ELF-1 (cell line): Measurements from ENCODE around the gene UNKL.

Experiments
- DNase-seq: peaks from one replicate; pipeline ENCODE4 v3.0.0-alpha.2; 2016; ENCODE audit warnings: low read depth, low spot score

Gene UNKL

GRCh38 chr16:1414532-1415260 lies at the start of gene UNKL:
Gene UNKL (minus strand): TSS chr16:1414704. CDS start chr16:1414691, 13 bp downstream.
- DNase-seq: peak; percentile 61

- peak; percentile 84 for DNase-seq
Measured at GRCh38 chr16:1461146-1461545, 46.6 kb upstream of the UNKL start.

GRCh38 chr16:1460602-1461138 lies 46.2 kb upstream of the UNKL start:
- DNase-seq: no peak

- no peak for DNase-seq
Measured at GRCh38 chr16:1459967-1460366, 45.5 kb upstream of the UNKL start.

- no peak for DNase-seq
Measured at GRCh38 chr16:1458977-1459341, 44.5 kb upstream of the UNKL start.

- no peak for DNase-seq
Measured at GRCh38 chr16:1458336-1458976, 44.0 kb upstream of the UNKL start.

- no peak for DNase-seq
Measured at GRCh38 chr16:1457489-1458245, 43.2 kb upstream of the UNKL start.

- no peak for DNase-seq
Measured at GRCh38 chr16:1456951-1457350, 42.4 kb upstream of the UNKL start.

- no peak for DNase-seq
Measured at GRCh38 chr16:1455190-1456171, 41.0 kb upstream of the UNKL start.

GRCh38 chr16:1454561-1454960 lies 40.1 kb upstream of the UNKL start:
- no peak for DNase-seq

- no peak for DNase-seq
Measured at GRCh38 chr16:1453316-1453715, 38.8 kb upstream of the UNKL start.

- no peak for DNase-seq
Measured at GRCh38 chr16:1452530-1452929, 38.0 kb upstream of the UNKL start.

GRCh38 chr16:1451702-1452392 lies 37.3 kb upstream of the UNKL start:
- DNase-seq: no peak

GRCh38 chr16:1450841-1451240 lies 36.3 kb upstream of the UNKL start:
- no peak for DNase-seq

GRCh38 chr16:1450218-1450617 lies 35.7 kb upstream of the UNKL start:
- no peak for DNase-seq

GRCh38 chr16:1449201-1449788 lies 34.8 kb upstream of the UNKL start:
- DNase-seq: no peak

GRCh38 chr16:1448536-1449116 lies 34.1 kb upstream of the UNKL start:
- no peak for DNase-seq

- no peak for DNase-seq
Measured at GRCh38 chr16:1447965-1448364, 33.5 kb upstream of the UNKL start.

GRCh38 chr16:1446296-1447080 lies 32.0 kb upstream of the UNKL start:
- no peak for DNase-seq
